ENCODE data around the gene DIO3. TPM values are rescaled to one million over a fixed set of nuclear protein-coding genes. Genes with fewer than 3 reads are reported as not detected.

Gene DIO3
- total RNA-seq, 2 experiments from 2014 or later: not detected

GRCh38 chr14:101586531-101587430, 25.5 kb downstream of the DIO3 start:
- ChIA-PET CTCF (ENCODE audit: unreplicated experiment) (no interaction called here), POLR2A (no interaction called here)
- no peaks in the 10 kb centered on the region for H3K9me2 ChIP-seq (ENCODE audit: insufficient read depth, low read length)
- intact Hi-C loops (cut with micrococcal nuclease; ENCODE audit: unreplicated experiment): no loop called here
- no peaks in the 10 kb centered on the region for H3K9me3 ChIP-seq (ENCODE audit: low read length)
- H3K4me2 ChIP-seq (ENCODE audit: low read length): no peak overlapping the region
- no peaks in the 10 kb centered on the region for H4K20me1 ChIP-seq (ENCODE audit: insufficient read depth, low read length)
- H3K36me3 ChIP-seq (ENCODE audit: insufficient read depth, low read length): no peaks in the 10 kb centered on the region
- H2AFZ ChIP-seq (ENCODE audit: low read length): no peak overlapping the region
- H3K79me2 ChIP-seq (ENCODE audit: insufficient read depth, low read depth, low read length): no peaks in the 10 kb centered on the region
- no peaks in the 10 kb centered on the region for H3K4me1 ChIP-seq (ENCODE audit: insufficient read depth, low read length, poor library complexity, severe bottlenecking)
- no peak overlapping the region for H3K27ac ChIP-seq (ENCODE audit: low read depth, low read length, poor library complexity, severe bottlenecking)
- BruUV-seq (replicated peaks): no TSS peak
- TF ChIP-seq CTCF (conservative IDR thresholded peaks at IDR 0.05; ENCODE audit: low read length): no peak
- TF ChIP-seq EZH2phosphoT487 (IDR thresholded peaks at IDR 0.05; ENCODE audit: borderline replicate concordance, low read depth, low read length): no peak
- DNase-seq (ENCODE audit: low spot score): no peak
- no peak overlapping the region for H3K4me3 ChIP-seq (ENCODE audit: low read depth, low read length, poor library complexity, severe bottlenecking)

DNA sequence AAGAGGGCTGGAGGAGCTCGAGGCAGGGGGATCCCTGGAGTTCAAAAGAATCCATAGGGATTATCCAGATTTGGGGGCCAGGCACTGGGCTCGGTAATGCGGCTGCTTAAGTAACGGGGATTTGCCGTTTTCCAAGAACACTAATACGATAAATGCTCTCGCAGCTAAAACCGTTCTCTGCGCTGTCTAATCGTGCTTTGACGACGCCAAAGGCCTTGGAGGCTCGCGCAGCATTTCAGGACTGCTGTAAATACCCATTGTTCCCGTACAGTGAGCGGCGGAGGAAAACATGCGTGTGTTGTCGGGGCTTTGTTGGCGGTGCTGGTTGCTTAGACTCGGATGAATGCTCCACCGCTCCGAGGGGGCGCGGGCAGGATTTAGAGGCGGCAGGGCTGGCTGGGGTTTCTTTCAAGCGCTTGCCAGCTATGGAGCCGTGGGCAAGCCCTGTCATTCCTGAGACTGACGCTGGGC, 26.2 kb downstream of the DIO3 start:
- H2AFZ ChIP-seq (ENCODE audit: low read length): no peak overlapping the region
- ChIA-PET CTCF (ENCODE audit: unreplicated experiment) (no interaction called here), POLR2A (no interaction called here)
- no TSS peak for BruUV-seq (replicated peaks)
- no peak overlapping the region for H3K4me3 ChIP-seq (ENCODE audit: low read depth, low read length, poor library complexity, severe bottlenecking)
- H3K4me1 ChIP-seq (ENCODE audit: insufficient read depth, low read length, poor library complexity, severe bottlenecking): no peaks in the 10 kb centered on the region
- no peak for DNase-seq (ENCODE audit: low spot score)
- H3K79me2 ChIP-seq (ENCODE audit: insufficient read depth, low read depth, low read length): no peaks in the 10 kb centered on the region
- H3K4me2 ChIP-seq (ENCODE audit: low read length): no peak overlapping the region
- no peaks in the 10 kb centered on the region for H3K9me2 ChIP-seq (ENCODE audit: insufficient read depth, low read length)
- no peak overlapping the region for H3K27ac ChIP-seq (ENCODE audit: low read depth, low read length, poor library complexity, severe bottlenecking)
- intact Hi-C loops (cut with micrococcal nuclease; ENCODE audit: unreplicated experiment): no loop called here
- no peaks in the 10 kb centered on the region for H3K9me3 ChIP-seq (ENCODE audit: low read length)
- H3K36me3 ChIP-seq (ENCODE audit: insufficient read depth, low read length): no peaks in the 10 kb centered on the region
- no peaks in the 10 kb centered on the region for H4K20me1 ChIP-seq (ENCODE audit: insufficient read depth, low read length)
- TF ChIP-seq CTCF (conservative IDR thresholded peaks at IDR 0.05; ENCODE audit: low read length) (no peak), EZH2phosphoT487 (IDR thresholded peaks at IDR 0.05; ENCODE audit: borderline replicate concordance, low read depth, low read length) (no peak)
